ENCODE results near the gene ERVMER34-1.

ERVMER34-1 gene, protein sequence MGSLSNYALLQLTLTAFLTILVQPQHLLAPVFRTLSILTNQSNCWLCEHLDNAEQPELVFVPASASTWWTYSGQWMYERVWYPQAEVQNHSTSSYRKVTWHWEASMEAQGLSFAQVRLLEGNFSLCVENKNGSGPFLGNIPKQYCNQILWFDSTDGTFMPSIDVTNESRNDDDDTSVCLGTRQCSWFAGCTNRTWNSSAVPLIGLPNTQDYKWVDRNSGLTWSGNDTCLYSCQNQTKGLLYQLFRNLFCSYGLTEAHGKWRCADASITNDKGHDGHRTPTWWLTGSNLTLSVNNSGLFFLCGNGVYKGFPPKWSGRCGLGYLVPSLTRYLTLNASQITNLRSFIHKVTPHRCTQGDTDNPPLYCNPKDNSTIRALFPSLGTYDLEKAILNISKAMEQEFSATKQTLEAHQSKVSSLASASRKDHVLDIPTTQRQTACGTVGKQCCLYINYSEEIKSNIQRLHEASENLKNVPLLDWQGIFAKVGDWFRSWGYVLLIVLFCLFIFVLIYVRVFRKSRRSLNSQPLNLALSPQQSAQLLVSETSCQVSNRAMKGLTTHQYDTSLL

DNA sequence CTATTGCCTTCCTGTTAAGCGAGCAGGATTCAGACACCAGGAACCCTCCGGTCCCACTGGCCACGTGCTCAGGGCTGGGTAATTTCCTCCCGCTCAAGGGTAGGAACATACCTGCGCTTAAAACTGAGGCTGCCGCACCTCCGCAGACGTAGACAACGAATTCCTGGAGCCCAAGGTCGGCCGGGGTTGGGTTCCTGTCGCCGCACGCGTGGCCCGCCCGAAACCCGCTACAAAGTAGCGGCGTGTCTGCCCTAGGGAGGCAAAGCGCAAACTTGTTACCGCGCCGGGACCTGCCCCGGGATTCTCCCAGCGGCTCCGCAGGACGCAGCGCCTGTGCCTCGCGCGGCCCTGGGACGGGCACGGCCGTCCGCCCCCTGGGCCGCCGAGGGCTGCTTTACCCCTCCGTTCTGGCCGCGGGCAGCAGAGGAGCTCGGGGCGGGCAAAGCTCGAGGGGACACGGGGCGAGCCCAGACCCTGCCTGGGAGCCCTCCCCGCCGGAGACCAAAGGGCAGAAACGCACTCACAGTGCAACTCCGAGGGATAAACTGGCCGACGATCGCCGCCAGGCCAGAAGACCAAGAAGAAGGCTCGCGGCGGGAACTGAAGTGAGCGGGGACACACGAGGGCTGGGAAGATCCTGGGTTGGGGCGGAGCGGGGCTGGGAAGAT is at the start of gene ERVMER34-1:
TSS of gene ERVMER34-1 (minus strand) at position 607 of the 668 bp plus-strand sequence. CDS start 5,905 bp downstream, outside the sequence.
- H3K4me1 Mint-ChIP-seq = peaks cover 6% of the 10 kb centered on the region
- DNase-seq (peak; percentile 4), ATAC-seq (peak; percentile 35)
- H3K27ac Mint-ChIP-seq = no peak within 1 kb of the TSS
- H3K27me3 Mint-ChIP-seq = peaks cover 56% of the 10 kb centered on the region
- peak within 1 kb of the TSS; percentile 64 for H3K4me3 Mint-ChIP-seq
- H3K9me3 Mint-ChIP-seq = peaks cover 4% of the 10 kb centered on the region
- H3K36me3 Mint-ChIP-seq (ENCODE audit: low read depth) = no peaks in the 10 kb centered on the region

DNA sequence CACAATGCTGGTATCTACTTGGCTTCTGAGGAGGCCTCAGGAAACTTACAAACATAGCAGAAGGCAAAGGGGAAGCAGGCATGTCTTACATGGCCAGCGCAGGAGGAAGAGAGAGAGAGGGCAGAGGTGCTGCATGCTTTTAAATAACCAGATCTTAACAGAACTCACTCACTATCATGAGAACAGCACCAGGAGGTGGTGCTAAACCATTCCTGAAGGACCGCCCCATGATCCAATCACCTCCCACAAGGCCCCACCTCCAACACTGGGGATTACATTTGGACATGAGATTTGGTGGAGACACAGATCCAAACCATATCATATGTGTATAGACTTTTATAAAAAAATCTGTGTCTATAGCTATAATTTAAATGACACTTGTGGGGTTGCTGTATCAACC is 48.6 kb upstream of the ERVMER34-1 start:
- no peaks in the 10 kb centered on the region for H3K36me3 Mint-ChIP-seq (ENCODE audit: low read depth)
- ATAC-seq = no peak
- DNase-seq = no peak
- H3K27ac Mint-ChIP-seq = no peak overlapping the region
- no peak overlapping the region for H3K4me3 Mint-ChIP-seq
- H3K4me1 Mint-ChIP-seq = no peaks in the 10 kb centered on the region
- peaks cover 8% of the 10 kb centered on the region for H3K27me3 Mint-ChIP-seq
- peaks cover 5% of the 10 kb centered on the region for H3K9me3 Mint-ChIP-seq

DNA sequence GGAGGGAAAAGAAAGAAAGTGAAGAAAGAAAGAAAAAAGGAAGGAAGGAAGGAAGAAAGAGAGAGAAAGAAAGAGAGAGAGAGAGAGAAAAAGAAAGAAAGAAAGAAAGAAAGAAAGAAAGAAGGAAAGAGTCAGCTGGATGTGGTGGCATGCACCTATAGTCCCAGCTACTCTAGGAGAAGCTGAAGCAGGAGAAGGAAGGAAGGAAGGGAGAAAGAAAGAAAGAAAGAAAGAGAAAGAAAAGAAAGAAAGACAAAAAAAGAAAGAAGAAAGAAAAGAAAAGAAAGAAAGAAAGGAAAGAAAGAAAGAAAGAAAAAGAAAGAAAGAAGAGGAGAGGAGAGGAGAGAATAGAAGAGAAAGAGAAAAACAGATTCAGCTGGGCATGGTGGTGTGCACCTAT is 44.3 kb upstream of the ERVMER34-1 start:
- H3K27ac Mint-ChIP-seq = no peak overlapping the region
- H3K36me3 Mint-ChIP-seq (ENCODE audit: low read depth) = no peaks in the 10 kb centered on the region
- DNase-seq (no peak), ATAC-seq (no peak)
- no peaks in the 10 kb centered on the region for H3K4me1 Mint-ChIP-seq
- no peaks in the 10 kb centered on the region for H3K9me3 Mint-ChIP-seq
- peaks cover 6% of the 10 kb centered on the region for H3K27me3 Mint-ChIP-seq
- H3K4me3 Mint-ChIP-seq = no peak overlapping the region

DNA sequence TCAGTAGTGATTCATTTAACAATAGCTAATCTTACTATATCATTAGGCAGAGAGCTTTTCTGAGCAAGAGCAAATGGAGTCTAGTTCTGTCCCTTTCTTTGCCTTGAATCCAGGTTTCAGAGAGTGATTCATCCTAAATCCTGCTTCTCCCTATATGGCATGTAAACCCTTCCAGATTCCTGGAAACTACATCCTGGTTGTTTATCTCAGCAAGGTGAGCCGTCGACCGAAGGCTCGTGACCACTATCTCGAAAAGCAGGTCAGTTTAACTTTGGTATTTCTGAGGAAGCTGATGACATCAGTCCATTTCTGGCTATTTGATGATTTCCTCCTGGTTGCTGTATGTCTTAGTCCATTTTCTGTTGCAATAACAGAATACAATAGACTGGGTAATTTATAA is 40.7 kb upstream of the ERVMER34-1 start:
- H3K36me3 Mint-ChIP-seq (ENCODE audit: low read depth) = no peaks in the 10 kb centered on the region
- H3K4me3 Mint-ChIP-seq = no peak overlapping the region
- no peaks in the 10 kb centered on the region for H3K9me3 Mint-ChIP-seq
- no peaks in the 10 kb centered on the region for H3K4me1 Mint-ChIP-seq
- H3K27me3 Mint-ChIP-seq = no peaks in the 10 kb centered on the region
- no peak for DNase-seq
- no peak overlapping the region for H3K27ac Mint-ChIP-seq
- no peak for ATAC-seq

DNA sequence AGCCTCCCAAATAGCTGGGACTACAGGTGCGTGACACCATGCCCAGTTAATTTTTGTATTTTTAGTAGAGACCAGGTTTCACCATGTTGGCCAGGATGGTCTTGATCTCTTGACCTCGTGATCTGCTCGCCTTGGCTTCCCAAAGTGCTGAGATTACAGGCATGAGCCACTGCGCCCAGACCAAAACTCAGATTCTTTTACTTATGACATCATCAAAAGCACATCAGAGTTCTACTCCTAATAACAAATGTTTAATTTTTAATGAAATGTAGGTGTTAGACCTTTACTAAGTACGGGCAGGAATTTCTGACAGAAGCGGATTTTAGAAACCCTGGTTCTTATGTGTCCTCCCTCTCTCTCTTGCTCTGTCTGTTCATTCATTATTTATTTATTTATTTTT is 38.5 kb upstream of the ERVMER34-1 start:
- Mint-ChIP-seq H3K4me3 (no peak overlapping the region), H3K4me1 (no peaks in the 10 kb centered on the region), H3K27me3 (peaks cover 2% of the 10 kb centered on the region), H3K9me3 (no peaks in the 10 kb centered on the region), H3K36me3 (ENCODE audit: low read depth) (no peaks in the 10 kb centered on the region), H3K27ac (no peak overlapping the region)
- ATAC-seq (no peak), DNase-seq (no peak)

DNA sequence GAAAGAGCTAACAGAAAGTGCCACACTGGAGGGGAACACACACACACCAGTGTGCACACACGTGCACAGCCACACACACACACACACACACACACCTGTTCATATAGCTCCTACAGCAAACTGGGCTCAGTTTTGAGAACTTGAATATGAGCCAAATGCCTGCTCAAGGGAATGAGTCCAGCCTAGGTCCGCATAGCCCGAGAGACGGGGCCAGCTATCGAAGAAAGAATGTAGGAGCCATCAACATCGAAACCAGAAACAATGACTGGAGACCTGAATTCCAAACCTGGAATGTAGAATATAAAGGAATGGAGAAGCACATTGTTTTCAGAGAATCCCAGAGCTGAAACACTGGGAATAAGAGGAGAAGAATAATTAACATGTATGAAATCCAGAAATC is 37.6 kb upstream of the ERVMER34-1 start:
- no peak for ATAC-seq
- peaks cover 2% of the 10 kb centered on the region for H3K27me3 Mint-ChIP-seq
- DNase-seq = no peak
- H3K4me3 Mint-ChIP-seq = no peak overlapping the region
- no peaks in the 10 kb centered on the region for H3K36me3 Mint-ChIP-seq (ENCODE audit: low read depth)
- H3K9me3 Mint-ChIP-seq = no peaks in the 10 kb centered on the region
- no peak overlapping the region for H3K27ac Mint-ChIP-seq
- H3K4me1 Mint-ChIP-seq = no peaks in the 10 kb centered on the region

DNA sequence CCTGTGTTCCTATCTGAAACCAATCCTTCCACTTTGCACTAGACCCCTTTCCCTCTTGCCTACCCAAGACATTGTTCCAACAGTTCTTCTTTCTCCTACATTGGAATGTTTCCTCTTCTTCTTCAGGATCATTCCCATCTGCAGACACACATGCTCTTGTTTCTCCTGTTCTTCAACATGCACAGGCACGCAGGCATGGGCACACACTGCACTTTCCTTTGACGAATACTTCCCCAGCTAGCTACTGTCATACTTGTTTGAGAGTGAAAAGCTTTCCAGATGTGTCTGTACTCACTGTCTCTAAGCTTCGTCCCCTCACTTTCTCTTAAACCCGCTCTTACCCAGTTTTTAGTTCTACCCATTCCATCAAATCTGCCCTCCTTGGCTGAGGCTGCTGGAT is 31.8 kb upstream of the ERVMER34-1 start:
- ATAC-seq (no peak), DNase-seq (no peak)
- H3K27ac Mint-ChIP-seq = no peak overlapping the region
- no peaks in the 10 kb centered on the region for H3K4me1 Mint-ChIP-seq
- H3K36me3 Mint-ChIP-seq (ENCODE audit: low read depth) = no peaks in the 10 kb centered on the region
- H3K4me3 Mint-ChIP-seq = no peak overlapping the region
- no peaks in the 10 kb centered on the region for H3K9me3 Mint-ChIP-seq
- H3K27me3 Mint-ChIP-seq = peaks cover 2% of the 10 kb centered on the region

DNA sequence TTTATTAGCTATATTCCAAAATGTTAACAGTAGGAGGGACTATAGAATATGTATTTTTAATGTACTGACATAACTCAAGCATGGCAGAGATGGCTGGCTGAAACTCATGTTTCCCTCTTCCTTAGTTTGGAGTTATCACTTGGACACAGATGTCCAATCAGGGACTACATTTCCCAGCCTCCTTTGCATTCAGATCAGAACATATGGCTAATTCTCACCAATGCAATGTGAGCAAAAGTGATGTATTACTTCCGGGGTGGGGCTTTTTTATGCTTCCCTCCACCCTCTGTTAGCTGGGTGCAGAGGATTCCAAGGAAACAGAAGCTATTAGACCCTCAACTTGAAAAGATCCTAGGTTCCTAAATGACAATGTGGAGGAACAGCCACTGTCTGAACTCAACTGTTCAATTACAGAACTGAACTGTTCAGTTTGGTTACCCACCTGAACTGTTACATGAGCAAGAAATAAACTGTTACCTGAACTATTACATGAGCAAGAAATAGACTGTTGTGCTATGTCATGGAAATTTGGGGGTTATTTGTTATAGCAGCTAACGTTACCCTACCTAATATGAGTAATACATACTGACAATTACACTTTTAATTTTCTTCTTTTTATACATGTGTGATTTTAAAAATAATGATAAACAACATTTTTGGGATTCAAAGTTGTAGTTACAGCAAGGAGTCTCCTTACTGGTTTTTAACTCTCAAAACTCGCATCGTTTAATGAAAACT is 29.6 kb upstream of the ERVMER34-1 start:
- Mint-ChIP-seq H3K9me3 (no peaks in the 10 kb centered on the region), H3K27ac (no peak overlapping the region), H3K4me3 (no peak overlapping the region), H3K27me3 (peaks cover 5% of the 10 kb centered on the region), H3K4me1 (no peaks in the 10 kb centered on the region), H3K36me3 (ENCODE audit: low read depth) (no peaks in the 10 kb centered on the region)
- no peak for ATAC-seq
- DNase-seq = no peak

DNA sequence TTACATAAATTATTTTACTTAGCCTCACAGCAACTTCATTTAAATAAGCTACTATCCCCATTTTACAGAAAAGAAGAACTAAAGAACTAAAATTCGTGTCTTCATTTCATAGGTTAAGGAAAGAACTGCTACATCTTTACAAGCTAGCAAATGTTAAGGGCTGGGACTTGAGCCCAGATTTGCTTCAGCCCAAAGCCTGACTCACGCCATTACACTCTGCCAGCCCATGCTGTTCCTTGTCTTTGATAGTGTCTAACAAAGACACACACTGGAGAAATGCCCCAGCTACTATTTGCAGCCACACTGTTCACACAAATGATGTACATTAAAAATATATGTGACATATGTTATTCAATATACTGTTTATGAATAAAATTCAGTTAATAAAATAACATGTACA is 29.0 kb upstream of the ERVMER34-1 start:
- peaks cover 5% of the 10 kb centered on the region for H3K27me3 Mint-ChIP-seq
- ATAC-seq (no peak), DNase-seq (no peak)
- no peaks in the 10 kb centered on the region for H3K9me3 Mint-ChIP-seq
- no peak overlapping the region for H3K27ac Mint-ChIP-seq
- H3K4me3 Mint-ChIP-seq = no peak overlapping the region
- H3K4me1 Mint-ChIP-seq = no peaks in the 10 kb centered on the region
- H3K36me3 Mint-ChIP-seq (ENCODE audit: low read depth) = no peaks in the 10 kb centered on the region

DNA sequence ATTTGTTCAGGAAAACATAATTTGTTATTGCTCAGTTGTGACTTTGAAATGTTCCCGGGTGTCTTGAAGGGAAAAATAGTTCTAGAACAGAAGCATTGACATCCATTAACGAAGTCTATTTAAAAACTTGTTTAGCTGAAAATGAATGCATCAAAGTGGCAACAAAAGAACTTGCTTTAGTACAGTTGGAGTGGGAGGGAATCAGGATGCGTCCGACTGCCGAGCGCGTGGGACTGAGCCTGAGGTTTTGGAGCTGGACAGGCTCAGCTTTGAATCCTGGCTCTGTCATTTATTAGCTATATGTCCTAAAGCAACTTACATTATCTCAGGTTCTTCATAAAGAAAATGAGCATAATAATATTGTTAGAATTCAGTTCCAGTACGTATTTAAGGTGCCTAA is 9.0 kb upstream of the ERVMER34-1 start:
- H3K27ac Mint-ChIP-seq = no peak overlapping the region
- H3K4me1 Mint-ChIP-seq = no peaks in the 10 kb centered on the region
- H3K9me3 Mint-ChIP-seq = no peaks in the 10 kb centered on the region
- peaks cover 21% of the 10 kb centered on the region for H3K27me3 Mint-ChIP-seq
- no peaks in the 10 kb centered on the region for H3K36me3 Mint-ChIP-seq (ENCODE audit: low read depth)
- no peak for DNase-seq
- ATAC-seq = no peak
- no peak overlapping the region for H3K4me3 Mint-ChIP-seq

DNA sequence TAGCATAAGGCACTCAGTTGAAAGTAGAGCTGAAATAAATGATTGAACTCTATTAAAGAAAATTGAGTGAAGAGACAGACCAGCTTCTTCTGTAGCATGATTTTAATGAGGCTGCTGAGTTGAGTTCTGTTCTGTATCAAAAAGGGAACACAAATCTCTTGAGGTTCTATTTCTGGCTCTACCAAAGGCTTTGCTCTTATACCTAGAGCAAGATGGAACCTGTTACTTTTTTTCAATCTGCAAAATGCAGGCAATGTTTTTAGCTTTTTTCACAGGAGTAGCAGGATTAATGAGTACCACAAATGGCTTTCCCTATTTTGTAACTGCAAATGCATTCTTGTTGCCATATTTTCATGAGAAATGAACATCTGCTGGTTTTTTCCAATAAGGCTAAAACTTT is 4.2 kb upstream of the ERVMER34-1 start:
- Mint-ChIP-seq H3K27ac (no peak overlapping the region), H3K4me3 (no peak overlapping the region), H3K27me3 (peaks cover 49% of the 10 kb centered on the region), H3K36me3 (ENCODE audit: low read depth) (no peaks in the 10 kb centered on the region), H3K4me1 (peaks cover 5% of the 10 kb centered on the region), H3K9me3 (peaks cover 2% of the 10 kb centered on the region)
- DNase-seq (no peak), ATAC-seq (no peak)

DNA sequence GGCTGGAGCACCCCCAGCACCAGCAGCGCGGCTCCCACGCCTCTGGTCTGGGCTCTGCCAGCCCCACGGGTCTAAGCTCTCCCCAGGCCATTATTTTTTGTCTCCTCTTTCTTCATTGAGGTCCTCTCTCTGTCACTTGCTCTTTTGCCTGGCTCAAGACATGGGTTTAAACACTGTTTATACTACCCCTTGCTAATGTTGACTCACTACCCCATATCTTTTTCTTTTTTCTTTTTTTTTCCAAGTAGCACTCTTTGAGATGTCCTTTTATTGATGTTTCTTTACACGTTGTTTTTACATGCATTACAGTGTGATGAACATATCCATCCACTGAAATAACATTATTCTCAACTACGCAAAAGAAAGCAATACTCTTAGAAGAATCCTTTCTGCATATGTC is 1.7 kb upstream of the ERVMER34-1 start:
- H3K27me3 Mint-ChIP-seq = peaks cover 60% of the 10 kb centered on the region
- peaks cover 6% of the 10 kb centered on the region for H3K4me1 Mint-ChIP-seq
- no peak for ATAC-seq
- no peaks in the 10 kb centered on the region for H3K36me3 Mint-ChIP-seq (ENCODE audit: low read depth)
- H3K27ac Mint-ChIP-seq = no peak overlapping the region
- H3K4me3 Mint-ChIP-seq = no peak overlapping the region
- no peak for DNase-seq
- peaks cover 4% of the 10 kb centered on the region for H3K9me3 Mint-ChIP-seq

DNA sequence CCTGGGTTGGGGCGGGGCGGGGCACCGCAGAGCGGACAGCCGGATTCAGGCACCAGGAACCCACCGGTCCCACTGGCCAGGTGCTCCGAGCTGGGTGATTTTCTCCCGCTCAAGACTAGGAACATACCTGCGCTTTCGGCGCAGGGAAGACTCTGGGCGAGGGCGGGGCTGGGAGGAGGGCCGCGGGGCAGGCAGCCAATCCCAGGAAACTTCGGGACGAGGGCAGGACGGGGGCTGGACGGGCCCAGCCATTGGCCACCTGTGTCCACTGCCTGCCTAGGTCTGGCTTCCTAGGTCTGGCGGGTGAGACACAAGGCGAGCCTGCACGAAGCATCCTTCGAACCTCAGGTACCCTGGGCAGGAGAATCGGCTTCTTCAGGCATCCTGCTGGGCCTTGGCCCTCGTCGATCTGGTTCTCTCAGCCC is 274 bp upstream of the ERVMER34-1 start:
- peak; percentile 24 for ATAC-seq
- Mint-ChIP-seq H3K27me3 (peaks cover 56% of the 10 kb centered on the region), H3K4me3 (peak overlapping the region; percentile 64), H3K9me3 (peaks cover 4% of the 10 kb centered on the region), H3K27ac (no peak overlapping the region), H3K4me1 (peaks cover 6% of the 10 kb centered on the region), H3K36me3 (ENCODE audit: low read depth) (no peaks in the 10 kb centered on the region)
- no peak for DNase-seq

DNA sequence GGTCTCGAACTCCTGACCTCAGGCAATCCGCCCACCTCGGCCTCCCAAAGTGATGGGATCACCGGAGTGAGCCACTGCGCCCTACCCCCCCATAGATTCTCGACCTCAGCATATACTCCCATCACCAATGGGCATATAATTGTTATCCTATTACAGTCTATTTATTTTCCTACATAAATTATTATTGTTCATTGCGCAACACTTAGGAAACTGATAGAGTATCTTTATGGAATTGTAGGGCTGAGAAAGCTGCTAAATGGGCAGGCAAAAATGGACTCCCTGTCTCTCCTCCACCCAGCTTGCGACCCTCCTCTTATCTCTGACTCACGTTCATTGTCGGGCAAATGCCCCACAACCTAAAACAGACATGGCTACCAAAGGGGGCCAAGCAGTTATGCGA is 1.0 kb downstream of the ERVMER34-1 start:
- ATAC-seq = no peak
- Mint-ChIP-seq H3K4me1 (peaks cover 6% of the 10 kb centered on the region), H3K27me3 (peaks cover 56% of the 10 kb centered on the region), H3K4me3 (peak overlapping the region; percentile 4), H3K27ac (no peak overlapping the region), H3K36me3 (ENCODE audit: low read depth) (no peaks in the 10 kb centered on the region), H3K9me3 (peaks cover 4% of the 10 kb centered on the region)
- DNase-seq = no peak
